ENCODE results near the gene DDX19B.

DDX19B gene

GRCh38 chr16:70349783-70350182 lies 50.8 kb downstream of the DDX19B start:
- DNase-seq (ENCODE audit: low spot score): no peak

GRCh38 chr16:70359552-70359951 lies 60.6 kb downstream of the DDX19B start:
- DNase-seq (ENCODE audit: low spot score): no peak

- DNase-seq (ENCODE audit: low spot score): no peak
These were observed 65.4 kb downstream of the DDX19B start for GRCh38 chr16:70364399-70364798.

GRCh38 chr16:70370145-70370544 lies 71.2 kb downstream of the DDX19B start:
- DNase-seq (ENCODE audit: low spot score): peak; percentile 36

- DNase-seq (ENCODE audit: low spot score): no peak
These were observed 71.9 kb downstream of the DDX19B start for GRCh38 chr16:70370924-70371323.

- no peak for DNase-seq (ENCODE audit: low spot score)
These were observed 74.1 kb downstream of the DDX19B start for GRCh38 chr16:70372921-70373728.

- DNase-seq (ENCODE audit: low spot score): no peak
These were observed 75.2 kb downstream of the DDX19B start for GRCh38 chr16:70374213-70374612.

GRCh38 chr16:70375636-70376611 lies 76.9 kb downstream of the DDX19B start:
- DNase-seq (ENCODE audit: low spot score): no peak

- no peak for DNase-seq (ENCODE audit: low spot score)
These were observed 78.8 kb downstream of the DDX19B start for GRCh38 chr16:70377782-70378181.

GRCh38 chr16:70378869-70379493 lies 80.0 kb downstream of the DDX19B start:
- DNase-seq (ENCODE audit: low spot score): no peak

- DNase-seq (ENCODE audit: low spot score): peak; percentile 60
These were observed 81.4 kb downstream of the DDX19B start for GRCh38 chr16:70380248-70380918.

- peak; percentile 98 for DNase-seq (ENCODE audit: low spot score)
These were observed 82.1 kb downstream of the DDX19B start for GRCh38 chr16:70380919-70381603.

GRCh38 chr16:70381604-70382342 lies 82.8 kb downstream of the DDX19B start:
- DNase-seq (ENCODE audit: low spot score): no peak

- no peak for DNase-seq (ENCODE audit: low spot score)
These were observed 84.5 kb downstream of the DDX19B start for GRCh38 chr16:70383421-70383960.

Measured in hepatic stellate cell (primary cell).